HG03342 (cell line): ENCODE data around the gene ANKRD44.

Experiments used
- ATAC-seq: cut with Tn5 transposase; IDR thresholded peaks from one replicate; pipeline ENCODE4 v1.9.1; 2021; ENCODE audit warnings: mild to moderate bottlenecking, moderate library complexity; ENCODE audit not compliant: unreplicated experiment

Gene ANKRD44

GRCh38 chr2:197007716-197008628 lies 302.6 kb downstream of the ANKRD44 start:
- ATAC-seq = no peak

- no peak for ATAC-seq
Measured at GRCh38 chr2:197001921-197002320, 308.7 kb downstream of the ANKRD44 start.

- no peak for ATAC-seq
Measured at GRCh38 chr2:196995757-196996314, 314.7 kb downstream of the ANKRD44 start.

- no peak for ATAC-seq
Measured at GRCh38 chr2:196994764-196995163, 315.8 kb downstream of the ANKRD44 start.

- no peak for ATAC-seq
Measured at GRCh38 chr2:196993617-196994016, 317.0 kb downstream of the ANKRD44 start.

GRCh38 chr2:196992466-196992865 lies 318.1 kb downstream of the ANKRD44 start:
- ATAC-seq = no peak

GRCh38 chr2:196990788-196991461 lies 319.7 kb downstream of the ANKRD44 start:
- no peak for ATAC-seq

- ATAC-seq = no peak
Measured at GRCh38 chr2:196990092-196990491, 320.5 kb downstream of the ANKRD44 start.

GRCh38 chr2:196989496-196989895 lies 321.1 kb downstream of the ANKRD44 start:
- ATAC-seq = no peak

- ATAC-seq = no peak
Measured at GRCh38 chr2:196988639-196989038, 321.9 kb downstream of the ANKRD44 start.

GRCh38 chr2:196987649-196988364 lies 322.8 kb downstream of the ANKRD44 start:
- peak; percentile 64 for ATAC-seq

- ATAC-seq = no peak
Measured at GRCh38 chr2:196987298-196987648, 323.3 kb downstream of the ANKRD44 start.

- ATAC-seq = no peak
Measured at GRCh38 chr2:196985511-196986183, 324.9 kb downstream of the ANKRD44 start.

- no peak for ATAC-seq
Measured at GRCh38 chr2:196984903-196985302, 325.7 kb downstream of the ANKRD44 start.

GRCh38 chr2:196983934-196984333 lies 326.6 kb downstream of the ANKRD44 start:
- no peak for ATAC-seq

- no peak for ATAC-seq
Measured at GRCh38 chr2:196980473-196980872, 330.1 kb downstream of the ANKRD44 start.

GRCh38 chr2:196980001-196980400 lies 330.6 kb downstream of the ANKRD44 start:
- ATAC-seq = no peak

GRCh38 chr2:196977507-196977906 lies 333.1 kb downstream of the ANKRD44 start:
- no peak for ATAC-seq

GRCh38 chr2:196974970-196975369 lies 335.6 kb downstream of the ANKRD44 start:
- ATAC-seq = no peak

GRCh38 chr2:196971574-196972279 lies 338.9 kb downstream of the ANKRD44 start:
- no peak for ATAC-seq
